Smooth muscle cell (in vitro differentiated cells): Measurements from ENCODE around the gene PTPRN2. TPM values are rescaled to one million over a fixed set of nuclear protein-coding genes. Genes with fewer than 3 reads are reported as not detected.

Source experiments
- DNase-seq: peaks from one replicate; lab custom pipeline; 2025; ENCODE audit not compliant: unreplicated experiment; lab: John Stamatoyannopoulos, UW
- H2AFZ ChIP-seq: fragments of 200-600 bp; sonication (generic); 2 replicates; pipeline ENCODE4 v1.6.0; 2016; ENCODE audit warnings: antibody characterized with exemption, low read depth, mild to moderate bottlenecking
- H3F3A ChIP-seq: fragments of 200-600 bp; sonication (generic); 2 replicates; pipeline ENCODE4 v1.6.0; 2017; ENCODE audit warnings: antibody characterized with exemption, low read depth
- H3K27ac ChIP-seq: fragments of 200-600 bp; sonication (generic); 2 replicates; pipeline ENCODE4 v1.5.1; 2016; ENCODE audit warnings: low read depth, mild to moderate bottlenecking
- H3K27me3 ChIP-seq: fragments of 200-600 bp; sonication (generic); 2 replicates; pipeline ENCODE4 v1.6.1; 2016; ENCODE audit warnings: low read depth, mild to moderate bottlenecking
- H3K36me3 ChIP-seq: fragments of 200-600 bp; sonication (generic); 2 replicates; pipeline ENCODE4 v1.5.1; 2016; ENCODE audit warnings: low read depth
- H3K4me1 ChIP-seq: fragments of 200-600 bp; sonication (generic); 2 replicates; pipeline ENCODE4 v1.5.1; 2016; ENCODE audit warnings: low read depth
- H3K4me2 ChIP-seq: fragments of 200-600 bp; sonication (generic); 2 replicates; pipeline ENCODE4 v1.6.0; 2016; ENCODE audit warnings: mild to moderate bottlenecking
- H3K4me3 ChIP-seq: fragments of 200-600 bp; sonication (generic); 2 replicates; pipeline ENCODE4 v1.5.1; 2016; ENCODE audit warnings: mild to moderate bottlenecking
- H3K79me2 ChIP-seq: fragments of 200-600 bp; sonication (generic); 2 replicates; pipeline ENCODE4 v1.6.0; 2016; ENCODE audit warnings: low read depth, mild to moderate bottlenecking
- H3K9ac ChIP-seq: fragments of 200-600 bp; sonication (generic); 2 replicates; pipeline ENCODE4 v1.6.0; 2016; ENCODE audit warnings: low read depth
- H3K9me3 ChIP-seq: fragments of 200-600 bp; sonication (generic); replicated peaks from 2 replicates; pipeline ENCODE4 v1.5.1; 2016; ENCODE audit warnings: low read depth
- H4K20me1 ChIP-seq: fragments of 200-600 bp; sonication (generic); 2 replicates; pipeline ENCODE4 v1.6.0; 2016; ENCODE audit warnings: low read depth
- WGBS: methylation state at CpG from one replicate; pipeline ENCODE4 v1.1.7; 2016; ENCODE audit warnings: low lambda C conversion rate; 5-methylcytosine and 5-hydroxymethylcytosine counted together
- polyA plus RNA-seq: library from polyadenylated mRNA; unstranded; fragments of >200 nt; fragmentation: Nextera tagmentation; extraction: Ambion mirVana; gene quantifications from 2 replicates; pipeline ENCODE4 v1.2.1, GENCODE V29; 2016
- total RNA-seq: library from RNA; depleted of rRNA; stranded (reverse); fragments of >200 nt; gene quantifications from 2 replicates; pipeline ENCODE4 v1.2.3, GENCODE V29; 2014
- TF ChIP-seq, protein P1 (sequence below): fragments of 200-600 bp; sonication (generic); IDR thresholded peaks from 2 replicates; pipeline ENCODE4 v1.5.1; 2017; ENCODE audit warnings: borderline replicate concordance, mild to moderate bottlenecking, antibody characterized with exemption; ENCODE audit not compliant: insufficient read depth, poor library complexity, severe bottlenecking

Gene PTPRN2
- total and polyA plus RNA-seq, 2 experiments from 2014 or later: 0.09 to 0.87 TPM

DNA sequence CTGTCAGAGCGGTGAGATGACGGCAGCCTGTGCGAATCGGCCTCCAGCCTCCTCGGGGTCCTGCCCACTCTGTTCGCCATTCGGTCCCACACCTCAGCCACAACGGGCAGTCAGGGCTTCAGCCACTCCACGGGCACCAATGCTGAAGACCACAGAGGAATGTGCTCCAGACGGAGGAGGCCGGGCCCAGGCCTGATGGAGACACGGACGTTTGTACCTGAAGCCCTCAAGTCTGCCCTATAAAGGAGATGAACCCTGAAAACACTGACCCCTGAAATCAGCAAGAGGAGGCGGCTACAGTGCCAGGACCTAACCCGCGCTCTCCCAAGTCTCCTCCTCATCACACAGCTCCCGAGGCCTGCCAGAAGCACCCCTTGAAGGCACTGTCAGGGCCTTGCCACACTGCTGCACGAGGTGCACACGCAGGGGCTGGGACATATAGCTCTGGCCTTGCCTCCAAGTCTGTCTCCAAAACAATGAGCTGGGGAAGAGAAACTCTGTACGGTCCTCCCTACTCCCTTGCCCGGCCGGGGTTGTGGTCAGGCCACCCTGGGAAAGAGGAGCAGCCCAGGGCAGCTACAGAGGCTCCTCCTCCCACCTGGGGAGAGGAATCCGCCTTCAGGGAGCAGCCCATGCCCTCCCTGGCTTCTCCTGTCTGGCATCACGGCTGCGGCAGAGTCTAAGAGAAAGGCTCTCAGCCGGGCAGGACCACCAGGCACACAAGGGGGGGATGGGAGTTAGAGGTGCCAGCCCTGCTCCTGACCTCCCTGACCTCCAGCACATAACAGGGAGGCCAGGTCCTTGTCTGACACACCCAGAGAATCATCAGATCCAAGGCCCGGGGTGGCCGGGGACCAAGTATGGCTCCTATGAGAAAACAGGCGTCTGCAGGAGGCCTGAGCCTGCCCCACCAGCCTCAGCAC is 310.1 kb downstream of the PTPRN2 start:
- Histone ChIP-seq H3K9ac (no peak overlapping the region), H3K9me3 (no peaks in the 10 kb centered on the region), H3K4me2 (no peak overlapping the region), H3F3A (no peaks in the 10 kb centered on the region), H3K79me2 (no peaks in the 10 kb centered on the region), H3K4me1 (no peaks in the 10 kb centered on the region), H3K36me3 (no peaks in the 10 kb centered on the region), H3K27ac (no peak overlapping the region), H4K20me1 (no peaks in the 10 kb centered on the region), H3K27me3 (no peaks in the 10 kb centered on the region), H2AFZ (no peak overlapping the region), H3K4me3 (no peak overlapping the region)
- WGBS: 87% methylated on average over 27 of the region's 29 CpGs
- TF ChIP-seq, protein P1, sequence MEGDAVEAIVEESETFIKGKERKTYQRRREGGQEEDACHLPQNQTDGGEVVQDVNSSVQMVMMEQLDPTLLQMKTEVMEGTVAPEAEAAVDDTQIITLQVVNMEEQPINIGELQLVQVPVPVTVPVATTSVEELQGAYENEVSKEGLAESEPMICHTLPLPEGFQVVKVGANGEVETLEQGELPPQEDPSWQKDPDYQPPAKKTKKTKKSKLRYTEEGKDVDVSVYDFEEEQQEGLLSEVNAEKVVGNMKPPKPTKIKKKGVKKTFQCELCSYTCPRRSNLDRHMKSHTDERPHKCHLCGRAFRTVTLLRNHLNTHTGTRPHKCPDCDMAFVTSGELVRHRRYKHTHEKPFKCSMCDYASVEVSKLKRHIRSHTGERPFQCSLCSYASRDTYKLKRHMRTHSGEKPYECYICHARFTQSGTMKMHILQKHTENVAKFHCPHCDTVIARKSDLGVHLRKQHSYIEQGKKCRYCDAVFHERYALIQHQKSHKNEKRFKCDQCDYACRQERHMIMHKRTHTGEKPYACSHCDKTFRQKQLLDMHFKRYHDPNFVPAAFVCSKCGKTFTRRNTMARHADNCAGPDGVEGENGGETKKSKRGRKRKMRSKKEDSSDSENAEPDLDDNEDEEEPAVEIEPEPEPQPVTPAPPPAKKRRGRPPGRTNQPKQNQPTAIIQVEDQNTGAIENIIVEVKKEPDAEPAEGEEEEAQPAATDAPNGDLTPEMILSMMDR: no peak
- DNase-seq: no peak

DNA sequence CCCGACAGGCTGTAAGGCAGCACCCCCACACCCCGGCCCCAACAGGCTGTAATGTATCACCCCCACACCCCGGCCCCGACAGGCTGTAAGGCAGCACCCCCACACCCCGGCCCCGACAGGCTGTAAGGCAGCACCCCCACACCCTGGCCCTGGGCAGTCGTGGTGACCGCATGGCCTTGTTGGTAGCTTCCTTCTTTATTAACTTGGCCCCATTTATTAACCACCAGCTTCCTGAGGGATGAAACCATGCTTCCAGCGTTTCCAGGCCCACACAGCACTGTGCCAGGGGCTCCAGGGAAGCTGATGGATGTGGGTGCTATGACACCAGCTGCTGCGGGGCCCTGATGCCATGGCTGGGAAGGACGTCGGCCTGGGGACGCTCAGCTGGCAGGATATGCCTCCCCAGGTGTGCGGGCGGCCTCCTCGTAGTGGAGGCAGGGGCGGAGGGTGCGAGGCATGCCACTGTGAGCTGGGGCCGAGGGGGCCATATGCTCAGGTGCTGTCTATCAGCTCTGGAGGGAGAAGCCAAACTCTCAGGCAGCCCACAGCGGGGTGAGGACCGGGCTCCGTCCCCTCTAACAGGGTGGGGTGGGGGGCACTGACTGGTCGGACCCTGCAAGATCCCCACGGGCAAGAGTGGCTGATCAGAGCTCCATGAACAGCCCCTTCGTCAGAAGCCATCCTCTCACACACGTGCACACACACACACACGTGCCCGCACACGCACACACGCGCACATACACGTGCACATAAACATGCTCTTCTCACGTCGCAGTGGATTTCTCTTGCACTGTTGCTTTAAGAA is 311.0 kb downstream of the PTPRN2 start:
- H2AFZ ChIP-seq: no peak overlapping the region
- TF ChIP-seq, protein P1: no peak
- H3K4me1 ChIP-seq: no peaks in the 10 kb centered on the region
- no peaks in the 10 kb centered on the region for H3K27me3 ChIP-seq
- H3K9ac ChIP-seq: no peak overlapping the region
- DNase-seq: no peak
- no peaks in the 10 kb centered on the region for H3K79me2 ChIP-seq
- no peaks in the 10 kb centered on the region for H3F3A ChIP-seq
- H3K36me3 ChIP-seq: no peaks in the 10 kb centered on the region
- no peaks in the 10 kb centered on the region for H3K9me3 ChIP-seq
- H3K4me2 ChIP-seq: no peak overlapping the region
- no peak overlapping the region for H3K27ac ChIP-seq
- H4K20me1 ChIP-seq: no peaks in the 10 kb centered on the region
- H3K4me3 ChIP-seq: no peak overlapping the region
- 83% methylated on average over 24 of the region's 34 CpGs for WGBS

DNA sequence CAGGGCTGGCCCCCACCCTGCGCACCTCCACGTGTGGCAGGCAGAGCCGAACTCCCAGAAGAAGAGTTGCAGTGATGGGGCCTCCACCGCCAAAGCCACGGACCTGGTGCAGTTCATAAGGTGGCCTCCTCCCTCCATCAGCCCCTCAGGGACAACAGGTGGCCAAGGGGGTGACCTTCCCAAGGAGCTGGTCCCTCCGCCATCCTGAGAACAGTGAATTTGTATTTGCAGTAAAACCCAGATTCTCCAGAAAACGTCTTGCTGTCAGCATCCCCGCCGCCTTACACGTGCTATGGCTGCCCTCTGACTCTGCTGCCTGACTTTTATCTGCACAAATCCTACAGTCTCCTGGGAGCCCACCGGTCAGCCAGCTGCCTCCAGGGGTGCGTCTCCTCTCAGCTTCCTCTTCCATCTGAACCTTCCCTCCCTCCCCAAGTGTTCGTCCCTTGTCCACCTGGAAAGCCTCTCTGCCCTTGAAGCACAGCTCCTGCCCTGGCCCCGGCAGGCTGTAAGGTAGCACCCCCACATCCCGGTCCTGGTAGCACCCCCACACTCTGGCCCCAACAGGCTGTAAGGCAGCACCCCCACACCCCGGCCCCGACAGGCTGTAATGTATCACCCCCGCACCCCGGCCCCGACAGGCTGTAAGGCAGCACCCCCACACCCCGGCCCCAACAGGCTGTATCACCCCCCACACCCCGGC is 311.8 kb downstream of the PTPRN2 start:
- Histone ChIP-seq H3K9ac (no peak overlapping the region), H3K79me2 (no peaks in the 10 kb centered on the region), H3K4me3 (no peak overlapping the region), H2AFZ (no peak overlapping the region), H3K4me2 (no peak overlapping the region), H3K27ac (no peak overlapping the region), H3K4me1 (no peaks in the 10 kb centered on the region), H3K9me3 (no peaks in the 10 kb centered on the region), H4K20me1 (no peaks in the 10 kb centered on the region), H3F3A (no peaks in the 10 kb centered on the region), H3K27me3 (no peaks in the 10 kb centered on the region), H3K36me3 (no peaks in the 10 kb centered on the region)
- TF ChIP-seq, protein P1: no peak
- no peak for DNase-seq
- WGBS: 92% methylated on average over 13 of the region's 22 CpGs
